Measurements from ENCODE around the gene GRIA3.

GRIA3 gene

GRCh38 chrX:123210252-123210651, 26.2 kb downstream of the GRIA3 start:
- Mint-ChIP-seq H3K4me1 (no peaks in the 10 kb centered on the region), H3K9me3 (no peaks in the 10 kb centered on the region), H3K4me3 (no peak overlapping the region), H3K36me3 (ENCODE audit: low read depth) (no peaks in the 10 kb centered on the region), H3K27ac (no peak overlapping the region), H3K27me3 (ENCODE audit: low read depth) (no peaks in the 10 kb centered on the region)
- no peak for TF ChIP-seq CTCF (IDR thresholded peaks at IDR 0.05; ENCODE audit: unreplicated experiment in 3 of 3)

GRCh38 chrX:123215397-123216089, 31.5 kb downstream of the GRIA3 start:
- no peak overlapping the region for H3K27ac Mint-ChIP-seq
- no peak for TF ChIP-seq CTCF (IDR thresholded peaks at IDR 0.05; ENCODE audit: unreplicated experiment in 3 of 3)
- H3K9me3 Mint-ChIP-seq = no peaks in the 10 kb centered on the region
- no peaks in the 10 kb centered on the region for H3K27me3 Mint-ChIP-seq (ENCODE audit: low read depth)
- no peaks in the 10 kb centered on the region for H3K36me3 Mint-ChIP-seq (ENCODE audit: low read depth)
- no peaks in the 10 kb centered on the region for H3K4me1 Mint-ChIP-seq
- no peak overlapping the region for H3K4me3 Mint-ChIP-seq

- Mint-ChIP-seq H3K36me3 (ENCODE audit: low read depth) (no peaks in the 10 kb centered on the region), H3K4me1 (no peaks in the 10 kb centered on the region), H3K9me3 (no peaks in the 10 kb centered on the region), H3K27me3 (ENCODE audit: low read depth) (no peaks in the 10 kb centered on the region), H3K4me3 (no peak overlapping the region), H3K27ac (no peak overlapping the region)
- TF ChIP-seq CTCF (IDR thresholded peaks at IDR 0.05; ENCODE audit: unreplicated experiment in 3 of 3) = no peak
Observed at GRCh38 chrX:123217077-123217476, 33.0 kb downstream of the GRIA3 start.

GRCh38 chrX:123217728-123218127, 33.6 kb downstream of the GRIA3 start:
- peaks cover under 1% of the 10 kb centered on the region for H3K27me3 Mint-ChIP-seq (ENCODE audit: low read depth)
- no peak overlapping the region for H3K4me3 Mint-ChIP-seq
- no peaks in the 10 kb centered on the region for H3K9me3 Mint-ChIP-seq
- no peaks in the 10 kb centered on the region for H3K36me3 Mint-ChIP-seq (ENCODE audit: low read depth)
- no peak for TF ChIP-seq CTCF (IDR thresholded peaks at IDR 0.05; ENCODE audit: unreplicated experiment in 3 of 3)
- H3K4me1 Mint-ChIP-seq = no peaks in the 10 kb centered on the region
- H3K27ac Mint-ChIP-seq = no peak overlapping the region

- no peak for TF ChIP-seq CTCF (IDR thresholded peaks at IDR 0.05; ENCODE audit: unreplicated experiment in 3 of 3)
- Mint-ChIP-seq H3K4me3 (no peak overlapping the region), H3K27ac (no peak overlapping the region), H3K9me3 (no peaks in the 10 kb centered on the region), H3K4me1 (no peaks in the 10 kb centered on the region), H3K36me3 (ENCODE audit: low read depth) (no peaks in the 10 kb centered on the region), H3K27me3 (ENCODE audit: low read depth) (peaks cover 3% of the 10 kb centered on the region)
Observed at GRCh38 chrX:123219916-123220315, 35.8 kb downstream of the GRIA3 start.

GRCh38 chrX:123222920-123223319, 38.8 kb downstream of the GRIA3 start:
- no peaks in the 10 kb centered on the region for H3K4me1 Mint-ChIP-seq
- H3K36me3 Mint-ChIP-seq (ENCODE audit: low read depth) = no peaks in the 10 kb centered on the region
- no peak for TF ChIP-seq CTCF (IDR thresholded peaks at IDR 0.05; ENCODE audit: unreplicated experiment in 3 of 3)
- no peak overlapping the region for H3K27ac Mint-ChIP-seq
- peaks cover 3% of the 10 kb centered on the region for H3K27me3 Mint-ChIP-seq (ENCODE audit: low read depth)
- no peak overlapping the region for H3K4me3 Mint-ChIP-seq
- no peaks in the 10 kb centered on the region for H3K9me3 Mint-ChIP-seq

All from nephron (organoid).